Transverse colon (tissue), 4 donors: ENCODE results near the gene KCP. TPM values are rescaled to one million over a fixed set of nuclear protein-coding genes. Genes with fewer than 3 reads are reported as not detected.

Experiments
- DNase-seq: peaks from one replicate; pipeline ENCODE4 v3.0.0-alpha.2; 2019
- H3K27ac ChIP-seq, 4 donors: fragments of 200-600 bp; sonication (generic); 2 replicates each; pipeline ENCODE4 v1.5.1; 2016 to 2018; ENCODE audit warnings: inconsistent platforms in 4 of 4
- H3K27me3 ChIP-seq: fragments of 200-600 bp; sonication (generic); 2 replicates; pipeline ENCODE4 v1.5.1; 2017; ENCODE audit warnings: inconsistent platforms
- H3K36me3 ChIP-seq, 4 donors: fragments of 200-600 bp; sonication (generic); 2 replicates each; pipeline ENCODE4 v1.5.1; 2017 to 2019; ENCODE audit warnings: inconsistent platforms in 4 of 4
- H3K4me1 ChIP-seq, 4 donors: fragments of 200-600 bp; sonication (generic); 2 replicates each; pipeline ENCODE4 v1.5.1; 2017 to 2020; ENCODE audit warnings: inconsistent platforms in 4 of 4
- H3K4me3 ChIP-seq, 4 donors: fragments of 200-600 bp; sonication (generic); 1 replicate in 1 of 4; 2 replicates in 3 of 4; pipeline versions ENCODE4 v1.5.1 to v1.6.1; 2017 to 2019; ENCODE audit warnings: inconsistent platforms in 4 of 4
- H3K9me3 ChIP-seq, 2 donors: fragments of 200-600 bp; sonication (generic); 2 replicates each; pipeline ENCODE4 v1.5.1; 2017 to 2019; ENCODE audit warnings: inconsistent platforms in 2 of 2
- CTCF ChIP-seq, 5 experiments: fragments of 200-600 bp in 3 of 5; fragments of 450-650 bp in 2 of 5; sonication (generic) in 3 of 5; IDR thresholded peaks; 1 replicate in 2 of 5; 2 replicates in 3 of 5; pipeline ENCODE4 v1.5.1; 2016 to 2017; ENCODE audit warnings: antibody characterized with exemption in 5 of 5, inconsistent platforms in 3 of 5, mild to moderate bottlenecking in 2 of 5, moderate library complexity in 1 of 5
- EP300 ChIP-seq: sonication (generic); formaldehyde crosslinking; IDR thresholded peaks from one replicate; pipeline ENCODE4 v1.6.1; 2017; ENCODE audit warnings: antibody characterized with exemption, low read depth
- POLR2A ChIP-seq: fragments of 450-650 bp; IDR thresholded peaks from one replicate; pipeline ENCODE4 v1.6.1; 2016; ENCODE audit warnings: antibody characterized with exemption, mild to moderate bottlenecking, moderate library complexity
- POLR2AphosphoS5 ChIP-seq, 3 donors: sonication (generic); formaldehyde crosslinking; IDR thresholded peaks; one replicate each; pipeline ENCODE4 v1.6.1; 2016; ENCODE audit warnings: antibody characterized with exemption in 3 of 3
- WGBS, 2 donors: methylation state at CpG; one replicate each; pipeline ENCODE4 v1.1.5; 2018; ENCODE audit warnings: low coverage in 1 of 2; 5-methylcytosine and 5-hydroxymethylcytosine counted together
- in situ Hi-C, 4 donors: fragments of 200-750 bp; cut with MboI; loops; one replicate each; pipeline versions ENCODE4 v1.15.0 to v1.15.1; 2017; ENCODE audit warnings: low sequenced_read_pairs in 3 of 4, low pct_ligation_motif_present in 1 of 4, low pct_unique_long_range_greater_than_20kb in 1 of 4
- intact Hi-C: fragments of 100-400 bp; cut with DNase I; formaldehyde crosslinking; loops from one replicate; pipeline ENCODE4 v1.15.1; 2023; ENCODE audit warnings: low total_unique reads
- total RNA-seq, 4 donors: library from RNA; depleted of rRNA; stranded (reverse); fragments of >200 nt; gene quantifications; one replicate each; pipeline ENCODE4 v1.1.0, GENCODE V29; 2016

The KCP gene
- total RNA-seq, 4 donors from 2014 or later = 0.32 to 0.75 (median 0.68) TPM; not detected in 1

GRCh38 chr7:128846781-128847444, 63.6 kb downstream of the KCP start:
- H3K27ac ChIP-seq = no peak overlapping the region
- in situ Hi-C loops = no loop called here
- H3K27me3 ChIP-seq = no peaks in the 10 kb centered on the region
- no peaks in the 10 kb centered on the region for H3K4me1 ChIP-seq
- no peak for DNase-seq
- intact Hi-C loops = no loop called here
- H3K36me3 ChIP-seq = no peaks in the 10 kb centered on the region
- no peaks in the 10 kb centered on the region for H3K9me3 ChIP-seq
- no peak for TF ChIP-seq POLR2A
- no peak for TF ChIP-seq EP300
- TF ChIP-seq POLR2AphosphoS5 (IDR thresholded peaks at IDR 0.05) = peak in 1 of 3 donors; percentile 33
- no peak for TF ChIP-seq CTCF (IDR thresholded peaks at IDR 0.05)
- WGBS, 2 donors = 60 to 88% methylated on average over 1 to 14 of the region's 14 CpGs
- H3K4me3 ChIP-seq = no peak overlapping the region

- in situ Hi-C loops (no loop called here), intact Hi-C loops (no loop called here)
- H3K36me3 ChIP-seq = no peaks in the 10 kb centered on the region
- H3K27me3 ChIP-seq = no peaks in the 10 kb centered on the region
- 73% methylated on average over 19 of the region's 19 CpGs; no CpG with 5 or more reads in 1 of the 2 donors for WGBS, 2 donors
- H3K27ac ChIP-seq = no peak overlapping the region
- H3K4me3 ChIP-seq = no peak overlapping the region
- no peaks in the 10 kb centered on the region for H3K9me3 ChIP-seq
- DNase-seq = no peak
- peaks cover 0 to 3% (median 0%) of the 10 kb centered on the region in 4 donors for H3K4me1 ChIP-seq
- TF ChIP-seq CTCF (IDR thresholded peaks at IDR 0.05) (no peak), POLR2A (no peak), EP300 (no peak), POLR2AphosphoS5 (IDR thresholded peaks at IDR 0.05) (peak in 1 of 3 donors; percentile 15)
These were observed 64.5 kb downstream of the KCP start for GRCh38 chr7:128845987-128846386.

GRCh38 chr7:128845475-128845874, 65.0 kb downstream of the KCP start:
- intact Hi-C loops (no loop called here), in situ Hi-C loops (no loop called here)
- Histone ChIP-seq H3K4me1 (peaks cover 0 to 3% (median 0%) of the 10 kb centered on the region in 4 donors), H3K9me3 (no peaks in the 10 kb centered on the region), H3K4me3 (no peak overlapping the region), H3K27ac (no peak overlapping the region), H3K36me3 (no peaks in the 10 kb centered on the region), H3K27me3 (no peaks in the 10 kb centered on the region)
- TF ChIP-seq CTCF (IDR thresholded peaks at IDR 0.05) (no peak), POLR2AphosphoS5 (IDR thresholded peaks at IDR 0.05) (peak in 1 of 3 donors; percentile 3)
- DNase-seq = no peak
- WGBS, 2 donors = 58 to 77% methylated on average over 4 to 5 of the region's 5 CpGs

DNA sequence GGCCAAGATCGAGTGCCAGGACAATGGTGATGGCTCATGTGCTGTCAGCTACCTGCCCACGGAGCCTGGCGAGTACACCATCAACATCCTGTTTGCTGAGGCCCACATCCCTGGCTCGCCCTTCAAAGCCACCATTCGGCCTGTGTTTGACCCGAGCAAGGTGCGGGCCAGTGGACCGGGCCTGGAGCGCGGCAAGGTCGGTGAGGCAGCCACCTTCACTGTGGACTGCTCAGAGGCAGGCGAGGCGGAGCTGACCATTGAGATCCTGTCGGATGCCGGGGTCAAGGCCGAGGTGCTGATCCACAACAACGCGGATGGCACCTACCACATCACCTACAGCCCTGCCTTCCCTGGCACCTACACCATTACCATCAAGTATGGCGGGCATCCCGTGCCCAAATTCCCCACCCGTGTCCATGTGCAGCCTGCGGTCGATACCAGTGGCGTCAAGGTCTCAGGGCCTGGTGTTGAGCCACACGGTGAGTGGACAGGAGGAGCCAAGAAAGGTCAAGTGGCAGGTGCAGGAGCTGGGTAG, 65.7 kb downstream of the KCP start:
- no peaks in the 10 kb centered on the region for H3K27me3 ChIP-seq
- no peak overlapping the region for H3K27ac ChIP-seq
- TF ChIP-seq POLR2A (no peak), POLR2AphosphoS5 (IDR thresholded peaks at IDR 0.05) (peak in 1 of 3 donors; percentile 23)
- peaks cover 0 to 3% (median 0%) of the 10 kb centered on the region in 4 donors for H3K4me1 ChIP-seq
- WGBS, 2 donors = 86% methylated on average over 24 of the region's 25 CpGs; no CpG with 5 or more reads in 1 of the 2 donors
- in situ Hi-C loops (no loop called here), intact Hi-C loops (no loop called here)
- H3K4me3 ChIP-seq = no peak overlapping the region
- DNase-seq = no peak
- no peaks in the 10 kb centered on the region for H3K36me3 ChIP-seq
- H3K9me3 ChIP-seq = no peaks in the 10 kb centered on the region
